Naive B cell (primary cell): ENCODE data around the gene CLIC3. TPM values are rescaled to one million over a fixed set of nuclear protein-coding genes. Genes with fewer than 3 reads are reported as not detected.
A peak's percentile ranks its signal among the peaks of the same experiment; 100 is the strongest.

Experiments used
- ATAC-seq, 2 donors: fragments of 150-1000 bp; cut with Tn5 transposase; 2 replicates each; pipeline ENCODE4 v1.10.0; 2021; ENCODE audit warnings: low read depth in 2 of 2, mild to moderate bottlenecking in 2 of 2, moderate library complexity in 2 of 2
- DNase-seq: peaks from one replicate; pipeline ENCODE4 v3.0.0; 2022
- H3K27ac Mint-ChIP-seq, 6 donors: one replicate each; pipeline ENCODE4 v1.8.0; 2020 to 2022; ENCODE audit warnings: mild to moderate bottlenecking in 6 of 6, mixed read lengths in 6 of 6, moderate library complexity in 5 of 6, inconsistent platforms in 2 of 6
- H3K27me3 Mint-ChIP-seq, 3 donors: one replicate each; pipeline ENCODE4 v1.8.0; 2021 to 2022; ENCODE audit warnings: mixed read lengths in 3 of 3, mild to moderate bottlenecking in 1 of 3
- H3K36me3 Mint-ChIP-seq, 2 donors: one replicate each; pipeline ENCODE4 v1.8.0; 2020 to 2022; ENCODE audit warnings: mixed read lengths in 2 of 2, inconsistent platforms in 1 of 2, mild to moderate bottlenecking in 1 of 2
- H3K4me1 Mint-ChIP-seq, 3 donors: one replicate each; pipeline ENCODE4 v1.8.0; 2020 to 2022; ENCODE audit warnings: mixed read lengths in 3 of 3, inconsistent platforms in 1 of 3, mild to moderate bottlenecking in 1 of 3, moderate library complexity in 1 of 3
- H3K4me3 Mint-ChIP-seq, 8 donors: one replicate each; pipeline ENCODE4 v1.8.0; 2020 to 2022; ENCODE audit warnings: mild to moderate bottlenecking in 8 of 8, mixed read lengths in 8 of 8, moderate library complexity in 8 of 8, inconsistent platforms in 2 of 8
- H3K9me3 Mint-ChIP-seq, 7 donors: one replicate each; pipeline ENCODE4 v1.8.0; 2020 to 2022; ENCODE audit warnings: mixed read lengths in 7 of 7, mild to moderate bottlenecking in 5 of 7, inconsistent platforms in 2 of 7, moderate library complexity in 1 of 7
- polyA plus RNA-seq, 6 donors: library from polyadenylated mRNA; unstranded; fragments of 300-500 nt; fragmentation: Illumina TruSeq; gene quantifications; one replicate each; pipeline ENCODE4 v1.2.3, GENCODE V29; 2021; ENCODE audit warnings: low read depth in 6 of 6

Gene CLIC3
- polyA plus RNA-seq, 6 donors from 2014 or later: 0.82 to 2.7 (median 1.1) TPM; not detected in 1

DNA sequence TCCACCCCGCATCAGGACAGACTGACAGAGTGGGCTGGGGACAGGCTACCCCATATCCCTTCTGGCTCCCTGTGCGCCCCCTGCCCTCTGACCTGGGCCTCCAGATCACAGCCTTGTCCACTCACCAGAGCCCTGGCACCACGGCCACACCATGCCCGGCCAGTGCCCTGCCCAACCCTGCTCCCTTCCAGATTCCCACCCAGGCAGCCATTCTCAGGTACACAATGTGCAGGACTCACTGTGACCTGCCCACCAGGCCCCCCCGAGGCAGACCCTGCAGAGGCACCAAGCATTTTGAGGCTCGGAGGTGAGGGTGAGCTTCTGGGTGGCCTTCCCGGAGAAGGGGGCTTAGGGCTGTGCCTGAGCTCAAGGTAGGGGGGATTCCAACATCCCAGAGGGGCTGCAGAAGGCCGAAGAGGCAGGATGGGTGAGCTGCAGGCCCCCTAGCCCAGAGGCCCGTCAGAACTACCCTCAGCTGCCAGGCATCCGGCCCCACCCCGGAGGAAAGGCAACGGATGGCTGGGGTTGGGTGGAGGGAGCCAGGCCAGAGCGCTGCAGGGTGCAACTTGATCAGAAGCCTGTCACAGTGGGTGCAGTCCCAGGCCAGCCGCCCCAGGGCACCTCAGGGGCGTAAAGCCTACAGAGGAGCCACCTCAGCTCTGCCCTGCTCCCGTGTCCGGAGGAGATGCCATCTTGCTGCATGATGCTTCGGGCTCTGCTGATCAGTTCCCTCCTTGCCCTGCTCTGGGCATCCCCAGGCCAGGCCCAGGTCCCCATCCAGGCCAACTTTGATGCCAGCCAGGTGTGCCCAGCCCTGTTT lies 13.9 kb downstream of the CLIC3 start, which contains the start of gene LCNL1:
LCNL1 (plus strand) TSS at position 762 of the 820 bp plus-strand sequence. CDS start 594 bp downstream, outside the sequence.
- no peak for DNase-seq
- ATAC-seq: no peak
- peaks cover 0 to 8% of the 10 kb centered on the region in 2 donors for H3K36me3 Mint-ChIP-seq
- no peak within 1 kb of the TSS for H3K27ac Mint-ChIP-seq
- peaks cover 0 to 4% (median 2%) of the 10 kb centered on the region in 3 donors for H3K4me1 Mint-ChIP-seq
- H3K9me3 Mint-ChIP-seq: no peaks in the 10 kb centered on the region
- peaks cover 6 to 65% (median 30%) of the 10 kb centered on the region in 3 donors for H3K27me3 Mint-ChIP-seq
- H3K4me3 Mint-ChIP-seq: peak within 1 kb of the TSS in 1 of 8 donors; percentile 17

DNA sequence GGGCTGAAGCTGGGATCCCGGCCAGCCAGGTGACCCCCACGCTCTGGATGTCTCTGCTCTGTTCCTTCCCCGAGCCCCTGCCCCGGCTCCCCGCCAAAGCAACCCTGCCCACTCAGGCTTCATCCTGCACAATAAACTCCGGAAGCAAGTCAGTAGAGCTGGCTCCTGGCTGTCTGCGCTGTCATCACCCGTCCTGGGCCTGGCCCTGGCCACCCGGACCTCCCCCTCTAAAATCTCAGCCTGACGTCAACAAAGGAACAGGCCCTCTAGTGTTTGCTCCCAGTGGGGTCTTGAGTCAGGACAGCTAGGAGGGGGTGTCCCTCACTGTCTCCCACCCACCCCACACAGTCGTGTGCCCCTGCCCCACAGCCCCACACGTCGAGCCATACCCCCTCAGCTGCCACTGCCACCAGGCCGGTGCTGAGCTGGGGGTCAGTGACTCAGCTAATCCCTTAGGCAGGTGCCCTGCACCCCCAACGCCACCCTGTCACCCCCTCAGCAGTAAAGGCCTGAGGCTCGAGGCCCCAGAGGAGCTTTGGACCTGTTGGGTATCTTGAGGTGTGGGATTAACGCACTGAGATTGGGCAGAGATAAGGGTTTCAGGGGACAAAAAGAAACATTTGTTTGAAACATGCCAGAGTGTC lies 14.7 kb downstream of the CLIC3 start:
- H3K9me3 Mint-ChIP-seq: no peaks in the 10 kb centered on the region
- peaks cover 0 to 4% (median 2%) of the 10 kb centered on the region in 3 donors for H3K4me1 Mint-ChIP-seq
- H3K4me3 Mint-ChIP-seq: no peak overlapping the region
- DNase-seq (no peak), ATAC-seq (no peak)
- peaks cover 0 to 8% of the 10 kb centered on the region in 2 donors for H3K36me3 Mint-ChIP-seq
- H3K27me3 Mint-ChIP-seq: peaks cover 6 to 66% (median 30%) of the 10 kb centered on the region in 3 donors
- H3K27ac Mint-ChIP-seq: no peak overlapping the region

DNA sequence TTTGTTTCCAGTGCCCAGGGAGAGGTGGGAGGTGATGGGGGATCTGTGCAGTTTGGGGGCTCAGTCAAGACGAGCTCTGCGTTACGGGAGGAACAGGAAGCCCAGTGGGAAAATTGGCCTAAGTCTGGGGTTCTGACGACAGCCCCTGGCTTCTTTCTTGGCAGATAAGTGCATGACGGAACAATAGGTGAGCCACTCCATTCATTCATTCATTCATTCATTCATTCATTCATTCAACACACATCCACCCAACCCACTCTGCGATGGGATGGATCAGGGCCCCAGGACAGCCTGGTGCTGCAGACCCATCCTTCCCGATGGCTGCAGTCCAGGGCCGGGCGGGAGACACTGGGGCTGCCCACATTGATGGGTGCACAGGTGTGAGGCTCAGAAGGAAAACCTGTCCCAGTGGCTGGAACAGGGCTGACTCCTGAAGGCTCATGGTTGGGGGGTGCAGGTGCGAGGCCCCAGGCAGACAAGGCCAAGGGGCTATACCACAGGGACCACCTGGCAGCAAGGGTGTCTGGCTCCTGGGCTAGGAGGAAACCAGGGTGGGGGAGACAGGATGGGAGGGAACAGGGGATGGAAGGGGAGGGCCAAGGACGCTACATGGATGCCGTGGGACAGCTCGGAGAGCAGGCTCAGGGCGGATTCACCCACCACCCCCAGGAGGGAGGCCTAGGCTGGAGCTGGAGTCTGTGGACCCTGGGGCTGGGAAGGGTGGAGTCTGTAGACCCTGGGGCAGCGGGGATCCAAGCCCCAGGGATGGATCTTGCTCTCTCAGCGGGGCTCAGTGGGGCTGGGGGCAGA lies 15.5 kb downstream of the CLIC3 start:
- H3K4me1 Mint-ChIP-seq: peaks cover 0 to 4% (median 0%) of the 10 kb centered on the region in 3 donors
- H3K4me3 Mint-ChIP-seq: peak overlapping the region in 2 of 8 donors; percentile 33 to 42
- ATAC-seq (no peak), DNase-seq (no peak)
- peaks cover 0 to 8% of the 10 kb centered on the region in 2 donors for H3K36me3 Mint-ChIP-seq
- peaks cover 10 to 67% (median 37%) of the 10 kb centered on the region in 3 donors for H3K27me3 Mint-ChIP-seq
- H3K27ac Mint-ChIP-seq: no peak overlapping the region
- H3K9me3 Mint-ChIP-seq: no peaks in the 10 kb centered on the region

DNA sequence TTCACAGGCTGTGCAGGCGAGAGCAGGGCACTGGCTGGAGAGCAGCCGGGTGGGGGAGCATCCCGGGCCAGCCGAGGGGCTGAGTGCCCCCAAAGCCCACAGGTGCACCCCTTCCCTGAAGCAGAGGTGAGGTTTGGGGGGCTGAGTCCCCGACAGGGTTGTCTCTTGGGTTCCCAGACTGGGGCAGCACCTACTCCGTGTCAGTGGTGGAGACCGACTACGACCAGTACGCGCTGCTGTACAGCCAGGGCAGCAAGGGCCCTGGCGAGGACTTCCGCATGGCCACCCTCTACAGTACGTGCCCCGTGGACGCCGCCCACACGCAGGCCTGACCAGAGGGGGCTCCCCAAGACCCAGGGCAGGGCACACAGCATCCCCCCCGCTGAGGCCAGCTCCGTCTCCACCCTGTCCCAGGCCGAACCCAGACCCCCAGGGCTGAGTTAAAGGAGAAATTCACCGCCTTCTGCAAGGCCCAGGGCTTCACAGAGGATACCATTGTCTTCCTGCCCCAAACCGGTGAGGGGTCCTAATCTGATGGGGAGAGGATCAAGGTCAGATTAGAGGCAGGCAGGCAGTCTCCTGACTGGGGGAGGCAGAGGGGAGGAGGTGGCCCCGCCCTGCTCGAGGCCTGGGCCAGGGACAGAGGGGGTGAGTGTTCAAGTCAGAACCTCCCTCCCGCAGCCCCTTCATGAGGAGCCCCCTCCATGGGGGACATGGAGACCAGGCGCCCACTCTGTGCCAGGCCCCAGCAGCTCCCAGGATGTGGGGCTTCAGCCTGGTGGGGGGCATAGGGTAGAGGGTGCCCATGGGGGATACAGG lies 16.4 kb downstream of the CLIC3 start:
- Mint-ChIP-seq H3K36me3 (peaks cover 0 to 8% of the 10 kb centered on the region in 2 donors), H3K9me3 (no peaks in the 10 kb centered on the region), H3K27ac (no peak overlapping the region), H3K4me3 (no peak overlapping the region), H3K27me3 (peaks cover 10 to 76% (median 37%) of the 10 kb centered on the region in 3 donors), H3K4me1 (peaks cover 0 to 4% (median 0%) of the 10 kb centered on the region in 3 donors)
- ATAC-seq (no peak), DNase-seq (no peak)

DNA sequence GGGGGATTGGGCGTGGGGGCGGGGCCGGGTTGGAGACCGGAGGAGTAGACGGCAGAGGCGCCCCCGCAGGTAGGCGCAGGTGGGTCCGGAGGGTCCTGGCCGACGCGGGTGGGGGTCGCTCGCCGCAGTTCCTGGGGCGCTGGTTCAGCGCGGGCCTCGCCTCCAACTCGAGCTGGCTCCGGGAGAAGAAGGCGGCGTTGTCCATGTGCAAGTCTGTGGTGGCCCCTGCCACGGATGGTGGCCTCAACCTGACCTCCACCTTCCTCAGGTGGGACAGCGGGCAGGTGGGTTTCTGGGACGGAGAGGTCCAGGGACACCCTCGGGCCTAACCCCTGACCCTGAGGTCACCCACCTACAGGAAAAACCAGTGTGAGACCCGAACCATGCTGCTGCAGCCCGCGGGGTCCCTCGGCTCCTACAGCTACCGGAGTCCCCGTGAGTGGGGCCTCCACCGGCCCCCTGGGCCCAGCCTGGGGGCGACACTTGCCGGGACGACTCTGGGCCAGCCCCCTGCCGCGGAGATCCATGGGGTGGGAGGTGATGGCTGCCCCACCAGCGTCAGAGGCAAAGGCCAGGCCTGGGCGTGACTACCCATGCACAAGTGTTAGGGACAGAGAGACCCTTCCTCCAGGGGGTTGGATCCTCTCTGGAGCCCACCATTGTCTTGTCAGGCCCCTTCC lies 17.4 kb downstream of the CLIC3 start:
- Mint-ChIP-seq H3K4me1 (peaks cover 0 to 3% (median 0%) of the 10 kb centered on the region in 3 donors), H3K27ac (no peak overlapping the region), H3K4me3 (no peak overlapping the region), H3K36me3 (peaks cover 0 to 5% of the 10 kb centered on the region in 2 donors), H3K9me3 (no peaks in the 10 kb centered on the region), H3K27me3 (peaks cover 8 to 73% (median 33%) of the 10 kb centered on the region in 3 donors)
- ATAC-seq: no peak
- no peak for DNase-seq

DNA sequence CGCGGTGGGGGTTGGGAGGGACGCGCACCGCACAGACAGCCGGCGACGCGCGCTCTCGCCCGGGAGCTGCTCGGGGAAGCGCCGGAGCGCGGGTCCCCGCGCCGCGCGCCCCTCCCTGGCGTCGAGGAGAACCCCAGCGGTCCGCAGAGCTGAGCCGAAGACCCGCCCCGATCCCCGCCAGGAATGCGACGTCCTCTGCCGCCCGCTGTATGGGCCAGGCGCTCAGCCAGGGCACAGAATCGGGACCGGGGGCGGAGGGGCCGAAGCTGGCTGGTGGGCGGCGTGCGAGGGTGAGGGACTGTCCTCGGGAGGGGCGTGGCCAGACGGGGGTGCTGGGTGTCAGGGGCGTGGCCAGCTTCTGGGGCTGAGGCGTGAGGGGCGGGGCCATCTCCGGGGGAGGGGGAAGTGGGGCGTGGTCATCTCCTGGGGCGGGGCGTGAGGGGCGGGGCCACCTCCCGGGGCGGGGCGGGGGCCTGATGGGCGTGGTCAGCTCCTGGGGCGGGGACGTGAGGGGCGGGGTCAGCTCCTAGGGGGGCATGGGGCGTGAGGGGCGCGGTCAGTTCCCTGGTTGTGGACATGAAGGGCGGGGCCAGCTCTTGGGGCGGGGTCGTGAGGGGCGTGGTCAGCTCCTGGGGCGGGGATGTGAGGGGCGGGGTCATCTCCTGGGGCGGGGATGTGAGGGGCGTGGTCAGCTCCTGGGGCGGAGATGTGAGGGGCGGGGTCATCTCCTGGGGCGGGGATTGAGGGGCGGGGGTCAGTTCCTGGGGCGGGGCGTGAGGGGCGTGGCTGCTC lies 18.1 kb downstream of the CLIC3 start:
- Mint-ChIP-seq H3K9me3 (no peaks in the 10 kb centered on the region), H3K36me3 (no peaks in the 10 kb centered on the region), H3K4me3 (peak overlapping the region in 1 of 8 donors; percentile 46), H3K27me3 (peaks cover 4 to 68% (median 27%) of the 10 kb centered on the region in 3 donors), H3K4me1 (no peaks in the 10 kb centered on the region), H3K27ac (no peak overlapping the region)
- ATAC-seq (peak; percentile 41 to 52), DNase-seq (no peak)

DNA sequence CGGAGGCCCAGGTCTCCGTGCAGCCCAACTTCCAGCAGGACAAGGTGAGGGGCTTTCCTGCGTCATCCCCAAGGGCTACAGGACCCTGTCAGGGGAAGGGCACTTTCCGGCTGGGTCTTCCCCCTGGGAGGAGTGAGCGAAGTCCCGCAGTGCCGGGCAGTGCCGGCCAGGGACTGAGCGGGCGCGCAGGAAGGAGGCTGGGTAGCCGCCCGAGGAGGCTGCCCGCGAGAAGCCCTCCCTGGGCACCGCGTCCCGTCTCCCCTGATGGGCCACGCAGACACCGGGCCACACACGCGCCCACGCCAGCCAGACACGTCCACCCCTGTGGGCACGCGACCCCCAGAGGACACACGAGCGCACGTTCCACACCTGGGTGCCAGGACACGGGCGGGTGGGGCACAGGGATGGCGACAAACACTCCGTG lies 18.7 kb downstream of the CLIC3 start:
- Mint-ChIP-seq H3K4me3 (peak overlapping the region in 2 of 8 donors; percentile 40 to 46), H3K27ac (no peak overlapping the region), H3K36me3 (no peaks in the 10 kb centered on the region), H3K27me3 (peaks cover 4 to 62% (median 27%) of the 10 kb centered on the region in 3 donors), H3K4me1 (no peaks in the 10 kb centered on the region), H3K9me3 (no peaks in the 10 kb centered on the region)
- DNase-seq (no peak), ATAC-seq (no peak)

DNA sequence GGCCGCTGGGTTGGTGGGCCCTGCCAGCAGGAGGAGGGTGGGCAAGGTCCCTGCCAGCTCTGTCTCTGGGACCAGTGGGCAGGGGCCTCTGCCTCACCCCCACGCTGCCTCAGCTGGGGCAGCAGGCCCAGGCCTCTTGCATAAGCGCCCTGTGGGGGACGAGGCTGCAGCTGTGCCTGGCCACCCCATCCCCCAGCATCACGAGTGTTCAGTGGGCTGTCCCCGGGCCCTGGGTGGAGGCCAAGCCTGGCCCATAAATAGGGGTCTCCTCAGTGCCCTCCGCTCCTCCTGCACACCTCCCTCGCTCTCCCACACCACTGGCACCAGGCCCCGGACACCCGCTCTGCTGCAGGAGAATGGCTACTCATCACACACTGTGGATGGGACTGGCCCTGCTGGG lies 19.1 kb downstream of the CLIC3 start, which contains the start of gene PTGDS:
PTGDS (plus strand) TSS at position 282 of the 400 bp plus-strand sequence; CDS start at position 357, 75 bp downstream.
- Mint-ChIP-seq H3K27me3 (peaks cover 4 to 57% (median 27%) of the 10 kb centered on the region in 3 donors), H3K27ac (peak within 1 kb of the TSS in 1 of 6 donors; percentile 30), H3K36me3 (no peaks in the 10 kb centered on the region), H3K4me1 (no peaks in the 10 kb centered on the region), H3K4me3 (peak within 1 kb of the TSS in 4 of 8 donors; percentile 25 to 76 (median 43)), H3K9me3 (no peaks in the 10 kb centered on the region)
- DNase-seq (no peak), ATAC-seq (no peak)

DNA sequence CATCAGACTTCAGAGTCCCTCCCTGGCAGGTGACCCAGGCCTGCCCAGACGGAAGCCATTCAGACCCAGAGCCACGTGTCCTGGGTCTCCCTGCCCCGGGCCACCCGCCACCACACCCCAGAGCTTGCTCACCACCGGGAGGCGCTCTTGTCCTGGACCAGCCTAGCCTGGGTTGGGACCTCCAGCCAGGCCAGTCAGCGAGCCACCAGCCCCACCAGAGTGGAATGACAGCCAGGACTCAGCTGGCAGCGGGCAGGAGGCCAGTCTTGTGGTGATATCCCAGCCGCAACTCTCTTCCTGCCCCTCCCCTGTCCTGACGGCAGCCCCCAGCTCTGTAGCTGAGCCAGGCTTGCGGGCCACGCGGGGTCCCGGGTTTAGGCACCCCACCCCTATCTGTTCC lies 20.7 kb downstream of the CLIC3 start:
- H3K9me3 Mint-ChIP-seq: no peaks in the 10 kb centered on the region
- ATAC-seq (peak in 1 of 2 donors; percentile 22), DNase-seq (no peak)
- no peaks in the 10 kb centered on the region for H3K4me1 Mint-ChIP-seq
- H3K36me3 Mint-ChIP-seq: no peaks in the 10 kb centered on the region
- peaks cover 4 to 41% (median 22%) of the 10 kb centered on the region in 3 donors for H3K27me3 Mint-ChIP-seq
- peak overlapping the region in 1 of 6 donors; percentile 42 for H3K27ac Mint-ChIP-seq
- H3K4me3 Mint-ChIP-seq: peak overlapping the region in 1 of 8 donors; percentile 25

DNA sequence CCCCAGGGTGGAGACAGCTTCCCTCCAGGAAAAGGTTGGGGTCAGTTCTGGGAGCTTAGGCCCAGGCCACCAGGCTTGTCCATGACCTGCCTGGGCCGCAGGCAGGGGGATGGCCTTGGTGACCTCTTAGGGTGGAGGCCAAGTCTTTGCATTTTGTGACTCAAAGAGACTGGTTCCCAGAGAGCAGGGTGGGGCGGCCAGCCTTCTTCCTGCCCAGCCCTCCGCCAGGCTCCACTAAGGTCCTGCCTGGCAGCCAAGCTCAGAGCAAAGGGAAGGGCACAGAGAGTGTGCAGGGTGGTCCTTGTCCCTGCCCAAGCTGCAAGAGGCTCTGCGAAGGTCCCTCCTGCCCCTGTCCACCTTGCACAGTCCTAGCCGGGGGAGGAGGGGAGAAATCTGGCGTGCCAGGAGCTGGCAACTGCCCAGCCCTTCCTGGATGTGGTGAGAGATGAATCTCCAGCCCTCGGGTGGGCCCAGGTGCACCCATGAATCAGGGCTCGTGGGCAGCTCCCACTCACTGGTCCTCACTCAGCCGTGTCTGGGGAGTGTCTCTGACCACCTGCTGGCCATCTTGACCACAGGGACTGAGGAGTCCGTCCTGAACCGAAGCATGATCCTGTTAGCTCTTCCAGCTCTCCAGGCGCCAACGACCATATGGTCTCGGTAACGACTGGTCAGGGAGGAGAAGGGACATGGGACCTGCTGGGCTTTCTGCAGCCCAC lies 21.4 kb downstream of the CLIC3 start:
- Mint-ChIP-seq H3K9me3 (no peaks in the 10 kb centered on the region), H3K4me1 (no peaks in the 10 kb centered on the region), H3K4me3 (no peak overlapping the region), H3K27me3 (peaks cover 4 to 41% (median 15%) of the 10 kb centered on the region in 3 donors), H3K36me3 (no peaks in the 10 kb centered on the region), H3K27ac (peak overlapping the region in 1 of 6 donors; percentile 42)
- DNase-seq (no peak), ATAC-seq (no peak)
